Right atrium auricular region (tissue), 2 donors: ENCODE results near the gene EYA4. TPM values are rescaled to one million over a fixed set of nuclear protein-coding genes. Genes with fewer than 3 reads are reported as not detected.

ENCODE experiments used
- DNase-seq: peaks from one replicate; pipeline ENCODE4 v3.0.0-alpha.2; 2019; ENCODE audit warnings: low spot score
- H3K27ac ChIP-seq, 2 donors: fragments of 200-600 bp; sonication (generic); 1 replicate in 1 of 2; 2 replicates in 1 of 2; pipeline ENCODE4 v1.5.1; 2016 to 2019
- H3K27me3 ChIP-seq, 2 donors: fragments of 200-600 bp; sonication (generic); one replicate each; pipeline versions ENCODE4 v1.5.1 to v1.6.0; 2017 to 2019
- H3K36me3 ChIP-seq: fragments of 200-600 bp; sonication (generic); one replicate; pipeline ENCODE4 v1.5.1; 2016
- H3K4me1 ChIP-seq, 2 donors: fragments of 200-600 bp; sonication (generic); one replicate each; pipeline versions ENCODE4 v1.5.1 to v1.6.0; 2017 to 2019
- H3K4me3 ChIP-seq, 2 donors: fragments of 200-600 bp; sonication (generic); 1 replicate in 1 of 2; 2 replicates in 1 of 2; pipeline ENCODE4 v1.5.1; 2017 to 2019; ENCODE audit warnings: mild to moderate bottlenecking in 1 of 2, moderate library complexity in 1 of 2
- H3K9me3 ChIP-seq, 2 donors: fragments of 200-600 bp; sonication (generic); one replicate each; pipeline ENCODE4 v1.5.1; 2019
- total RNA-seq, 2 donors: library from RNA; depleted of rRNA; stranded (reverse); fragments of >200 nt; gene quantifications; one replicate each; pipeline ENCODE4 v1.1.0, GENCODE V29; 2016
- TF ChIP-seq, protein P1 (sequence below), 2 donors: fragments of 200-600 bp; sonication (generic); IDR thresholded peaks; one replicate each; pipeline ENCODE4 v1.5.1; 2019; ENCODE audit warnings: antibody characterized with exemption in 2 of 2

Gene EYA4
- total RNA-seq, 2 donors from 2014 or later: 16.2 to 24.2 TPM

DNA sequence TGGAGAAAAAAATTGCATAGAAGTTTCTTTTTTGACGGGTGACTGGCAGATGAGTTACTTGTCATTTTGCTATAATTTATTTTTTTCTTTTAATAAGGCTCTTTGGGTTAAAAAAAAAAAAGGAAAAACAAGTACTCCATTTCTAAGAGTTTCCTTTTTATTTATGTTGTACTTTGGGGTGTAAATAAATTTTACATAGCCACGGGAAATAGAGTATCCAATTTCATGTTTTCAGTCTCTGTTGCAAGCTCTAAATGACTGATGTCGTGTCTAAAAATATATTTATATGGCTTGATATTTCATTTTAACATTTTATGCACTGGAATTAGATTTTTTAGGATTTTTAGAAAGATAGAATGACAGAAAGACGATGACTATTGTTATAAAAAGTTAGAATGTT is 3.4 kb downstream of the EYA4 start:
- H3K4me3 ChIP-seq: no peak overlapping the region
- H3K27me3 ChIP-seq: peaks cover 0 to 8% of the 10 kb centered on the region in 2 donors
- H3K27ac ChIP-seq: peak overlapping the region in 1 of 2 donors; percentile 88
- no peak for DNase-seq
- TF ChIP-seq, protein P1, sequence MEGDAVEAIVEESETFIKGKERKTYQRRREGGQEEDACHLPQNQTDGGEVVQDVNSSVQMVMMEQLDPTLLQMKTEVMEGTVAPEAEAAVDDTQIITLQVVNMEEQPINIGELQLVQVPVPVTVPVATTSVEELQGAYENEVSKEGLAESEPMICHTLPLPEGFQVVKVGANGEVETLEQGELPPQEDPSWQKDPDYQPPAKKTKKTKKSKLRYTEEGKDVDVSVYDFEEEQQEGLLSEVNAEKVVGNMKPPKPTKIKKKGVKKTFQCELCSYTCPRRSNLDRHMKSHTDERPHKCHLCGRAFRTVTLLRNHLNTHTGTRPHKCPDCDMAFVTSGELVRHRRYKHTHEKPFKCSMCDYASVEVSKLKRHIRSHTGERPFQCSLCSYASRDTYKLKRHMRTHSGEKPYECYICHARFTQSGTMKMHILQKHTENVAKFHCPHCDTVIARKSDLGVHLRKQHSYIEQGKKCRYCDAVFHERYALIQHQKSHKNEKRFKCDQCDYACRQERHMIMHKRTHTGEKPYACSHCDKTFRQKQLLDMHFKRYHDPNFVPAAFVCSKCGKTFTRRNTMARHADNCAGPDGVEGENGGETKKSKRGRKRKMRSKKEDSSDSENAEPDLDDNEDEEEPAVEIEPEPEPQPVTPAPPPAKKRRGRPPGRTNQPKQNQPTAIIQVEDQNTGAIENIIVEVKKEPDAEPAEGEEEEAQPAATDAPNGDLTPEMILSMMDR (IDR thresholded peaks at IDR 0.05): no peak
- H3K36me3 ChIP-seq: no peaks in the 10 kb centered on the region
- no peaks in the 10 kb centered on the region for H3K9me3 ChIP-seq
- peaks cover 0 to 7% of the 10 kb centered on the region in 2 donors for H3K4me1 ChIP-seq

DNA sequence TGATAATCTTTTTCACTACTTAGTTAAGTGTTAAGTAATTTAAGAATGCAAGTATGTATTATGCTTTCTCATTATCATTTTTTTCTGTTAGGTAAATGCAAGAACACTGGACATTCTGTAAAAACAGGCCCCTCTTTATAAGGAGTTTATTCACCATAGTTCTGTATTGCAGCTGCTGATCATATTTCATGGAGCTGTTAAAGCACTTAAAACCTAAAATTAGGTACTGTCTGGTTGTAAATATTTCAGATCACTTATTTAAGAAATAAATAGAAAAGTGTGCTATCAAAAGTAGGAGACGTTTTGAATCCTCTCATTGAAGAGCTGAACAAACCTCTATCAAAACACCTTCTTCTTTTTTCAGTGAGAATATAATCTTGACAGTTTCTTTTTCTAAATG is 3.9 kb downstream of the EYA4 start:
- TF ChIP-seq, protein P1 (IDR thresholded peaks at IDR 0.05): no peak
- DNase-seq: no peak
- H3K4me3 ChIP-seq: no peak overlapping the region
- H3K4me1 ChIP-seq: peaks cover 0 to 7% of the 10 kb centered on the region in 2 donors
- H3K36me3 ChIP-seq: no peaks in the 10 kb centered on the region
- H3K9me3 ChIP-seq: no peaks in the 10 kb centered on the region
- H3K27ac ChIP-seq: peak overlapping the region in 1 of 2 donors; percentile 88
- peaks cover 0 to 8% of the 10 kb centered on the region in 2 donors for H3K27me3 ChIP-seq

DNA sequence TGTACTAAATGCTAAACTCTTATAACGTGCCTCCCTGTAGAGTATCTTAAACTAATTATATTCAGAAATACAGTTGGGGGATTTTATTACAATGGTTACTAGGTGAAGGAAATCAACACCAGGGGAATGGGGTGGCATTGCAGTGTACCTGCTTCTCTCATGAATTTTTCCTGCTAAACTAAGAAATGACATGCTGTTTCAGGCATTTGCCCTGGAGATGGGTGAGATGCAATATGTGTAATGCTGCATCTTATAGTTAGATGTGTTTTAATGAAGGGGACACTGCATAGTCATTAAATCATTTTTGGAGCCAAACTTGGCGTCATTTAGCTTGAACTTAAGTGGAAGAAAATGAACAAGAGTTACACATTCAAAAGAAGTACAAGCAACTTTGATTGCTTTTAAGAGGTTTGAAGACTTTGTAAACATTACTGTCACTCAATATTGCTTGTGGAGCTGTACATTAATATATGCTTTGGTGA is 4.3 kb downstream of the EYA4 start:
- H3K36me3 ChIP-seq: no peaks in the 10 kb centered on the region

DNA sequence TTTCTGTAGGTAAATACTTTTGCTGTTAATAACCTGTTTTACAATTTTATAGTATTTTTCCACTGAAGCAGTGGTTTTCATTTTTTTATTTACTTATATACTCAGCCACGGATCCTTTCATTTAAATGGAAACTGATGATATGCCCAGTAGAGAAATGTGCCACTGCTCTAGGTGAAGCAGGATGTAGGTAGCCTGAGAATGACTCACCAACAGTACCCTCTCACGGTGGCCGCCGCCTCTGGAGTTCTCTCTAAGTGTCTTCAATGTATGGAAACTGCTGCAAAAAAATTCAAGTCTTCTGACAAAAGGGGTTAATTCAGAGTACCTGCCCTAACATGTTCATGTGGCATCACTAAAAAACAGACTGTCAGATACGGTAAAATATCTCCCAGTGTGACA is 6.4 kb downstream of the EYA4 start:
- DNase-seq: no peak
- peaks cover 0 to 8% of the 10 kb centered on the region in 2 donors for H3K27me3 ChIP-seq

More for the DNA sequence above, 4.3 kb downstream of the EYA4 start:
- no peaks in the 10 kb centered on the region for H3K9me3 ChIP-seq
- H3K4me1 ChIP-seq: peaks cover 0 to 5% of the 10 kb centered on the region in 2 donors
- peak overlapping the region in 1 of 2 donors; percentile 88 for H3K27ac ChIP-seq
- peaks cover 0 to 8% of the 10 kb centered on the region in 2 donors for H3K27me3 ChIP-seq
- TF ChIP-seq, protein P1 (IDR thresholded peaks at IDR 0.05): no peak
- no peak for DNase-seq
- no peak overlapping the region for H3K4me3 ChIP-seq

DNA sequence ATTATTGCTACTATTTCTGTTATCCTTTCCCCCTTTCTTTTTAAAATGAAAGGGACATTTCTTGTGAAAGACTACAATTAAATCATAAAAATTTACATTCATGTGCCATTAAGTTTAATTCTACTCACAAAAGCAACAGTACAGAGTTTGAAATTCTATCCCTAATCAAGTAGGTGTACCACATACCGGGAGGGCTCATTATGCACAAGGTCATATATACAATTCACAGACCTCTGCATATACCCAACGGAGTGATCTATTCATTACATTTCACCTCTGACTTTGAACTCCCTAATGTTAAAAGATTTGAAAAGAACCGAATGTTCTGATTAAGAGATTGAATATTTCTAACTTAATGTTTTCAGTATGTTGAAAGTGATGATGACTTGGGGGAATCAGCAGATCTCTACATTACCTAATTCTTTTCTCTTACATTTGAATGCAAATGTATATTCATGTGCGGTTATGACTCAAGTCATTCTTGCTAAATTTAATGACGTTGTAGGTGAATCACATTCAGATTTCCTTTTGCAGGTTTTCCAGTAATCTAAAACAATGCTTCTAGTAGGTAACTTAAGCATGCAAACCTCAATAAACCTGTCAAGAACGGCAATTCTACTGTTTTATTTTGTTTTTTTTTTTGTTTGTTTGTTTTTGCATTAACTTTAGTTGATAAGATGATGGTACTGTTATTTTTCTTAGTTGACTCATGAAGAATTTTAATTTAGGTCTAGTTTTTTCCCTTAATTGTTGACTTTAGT is 7.3 kb downstream of the EYA4 start:
- Histone ChIP-seq H3K4me1 (peaks cover 0 to 6% of the 10 kb centered on the region in 2 donors), H3K9me3 (no peaks in the 10 kb centered on the region), H3K4me3 (no peak overlapping the region), H3K27ac (no peak overlapping the region), H3K36me3 (no peaks in the 10 kb centered on the region), H3K27me3 (peaks cover 0 to 4% of the 10 kb centered on the region in 2 donors)
- DNase-seq: no peak
- TF ChIP-seq, protein P1 (IDR thresholded peaks at IDR 0.05): no peak

More for the DNA sequence above, 6.4 kb downstream of the EYA4 start:
- Histone ChIP-seq H3K36me3 (no peaks in the 10 kb centered on the region), H3K4me3 (no peak overlapping the region), H3K9me3 (no peaks in the 10 kb centered on the region), H3K27ac (no peak overlapping the region), H3K4me1 (no peaks in the 10 kb centered on the region)
- TF ChIP-seq, protein P1 (IDR thresholded peaks at IDR 0.05): no peak
